ENCODE results near the gene TRIM66.
A peak's percentile ranks its signal among the peaks of the same experiment; 100 is the strongest.

The TRIM66 gene

DNA sequence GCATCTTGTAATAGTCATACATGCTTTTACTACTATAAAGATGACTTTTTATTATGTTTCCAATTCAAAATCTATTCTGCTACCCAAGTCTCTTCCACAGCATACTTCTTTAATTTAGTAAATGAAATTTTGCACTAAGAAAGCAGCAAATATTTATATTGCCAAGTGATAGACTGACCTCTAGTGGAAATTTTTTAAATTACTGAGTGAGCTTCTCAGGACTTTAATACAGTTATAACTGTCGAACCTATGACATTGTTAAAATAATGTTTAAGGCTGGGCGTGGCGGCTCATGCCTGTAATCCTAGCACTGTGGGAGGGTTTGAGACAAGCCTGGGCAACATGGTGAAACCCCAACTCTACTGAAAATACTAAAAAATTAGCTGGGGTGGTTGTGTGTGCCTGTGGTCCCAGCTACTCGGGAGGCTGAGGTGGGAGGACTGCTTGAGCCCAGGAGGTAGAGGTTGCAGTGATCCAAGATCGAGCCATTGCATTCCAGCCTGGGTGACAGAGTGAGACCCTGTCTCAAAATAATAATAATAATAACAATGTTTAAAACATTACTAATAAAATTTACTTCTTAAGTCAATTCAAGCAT, 115.8 kb downstream of the TRIM66 start:
- DNase-seq = peak in 1 of 51 donors; percentile 23

- no peak for DNase-seq
Measured at GRCh38 chr11:8564526-8564925, 117.9 kb downstream of the TRIM66 start.

All from hypothalamus (tissue), 51 donors.